GM12875 (cell line): ENCODE measurements around the gene SGIP1.
"Not testable (repeated sequence)": the region's sequence is repeated elsewhere in the genome, so short reads cannot be mapped to it uniquely, and the experiment has no call there.

Experiments
- H3K4me3 ChIP-seq: one replicate; pipeline ENCODE4 v1.5.1; 2011; ENCODE audit warnings: low read depth, low read length, control low read depth
- TF ChIP-seq, protein P1 (sequence below): IDR thresholded peaks from 2 replicates; pipeline ENCODE4 v1.5.1; 2011; ENCODE audit warnings: low read depth, mild to moderate bottlenecking, control low read depth, inconsistent platforms, low read length, moderate library complexity, borderline replicate concordance; ENCODE audit not compliant: insufficient read depth

The SGIP1 gene

DNA sequence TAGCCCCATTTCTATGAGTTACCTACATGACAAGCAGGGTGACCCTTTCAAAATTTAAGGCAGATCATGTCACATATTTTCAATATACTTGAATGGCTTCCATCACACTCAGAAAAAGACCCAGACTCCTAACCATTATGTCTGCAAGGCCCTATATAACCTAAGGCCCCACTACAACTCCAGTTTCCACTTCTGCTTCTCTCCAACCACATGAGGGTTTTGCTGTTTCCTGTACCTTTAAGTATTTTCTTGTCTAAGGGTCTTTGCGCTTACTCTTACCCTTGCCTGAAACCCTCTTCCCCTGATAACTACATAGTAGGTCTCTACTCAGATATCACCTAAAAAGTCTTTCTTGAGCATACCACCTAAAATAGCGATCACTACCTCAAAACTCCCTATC lies 46.1 kb downstream of the SGIP1 start:
- H3K4me3 ChIP-seq: no peak overlapping the region
- TF ChIP-seq, protein P1, sequence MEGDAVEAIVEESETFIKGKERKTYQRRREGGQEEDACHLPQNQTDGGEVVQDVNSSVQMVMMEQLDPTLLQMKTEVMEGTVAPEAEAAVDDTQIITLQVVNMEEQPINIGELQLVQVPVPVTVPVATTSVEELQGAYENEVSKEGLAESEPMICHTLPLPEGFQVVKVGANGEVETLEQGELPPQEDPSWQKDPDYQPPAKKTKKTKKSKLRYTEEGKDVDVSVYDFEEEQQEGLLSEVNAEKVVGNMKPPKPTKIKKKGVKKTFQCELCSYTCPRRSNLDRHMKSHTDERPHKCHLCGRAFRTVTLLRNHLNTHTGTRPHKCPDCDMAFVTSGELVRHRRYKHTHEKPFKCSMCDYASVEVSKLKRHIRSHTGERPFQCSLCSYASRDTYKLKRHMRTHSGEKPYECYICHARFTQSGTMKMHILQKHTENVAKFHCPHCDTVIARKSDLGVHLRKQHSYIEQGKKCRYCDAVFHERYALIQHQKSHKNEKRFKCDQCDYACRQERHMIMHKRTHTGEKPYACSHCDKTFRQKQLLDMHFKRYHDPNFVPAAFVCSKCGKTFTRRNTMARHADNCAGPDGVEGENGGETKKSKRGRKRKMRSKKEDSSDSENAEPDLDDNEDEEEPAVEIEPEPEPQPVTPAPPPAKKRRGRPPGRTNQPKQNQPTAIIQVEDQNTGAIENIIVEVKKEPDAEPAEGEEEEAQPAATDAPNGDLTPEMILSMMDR: no peak

DNA sequence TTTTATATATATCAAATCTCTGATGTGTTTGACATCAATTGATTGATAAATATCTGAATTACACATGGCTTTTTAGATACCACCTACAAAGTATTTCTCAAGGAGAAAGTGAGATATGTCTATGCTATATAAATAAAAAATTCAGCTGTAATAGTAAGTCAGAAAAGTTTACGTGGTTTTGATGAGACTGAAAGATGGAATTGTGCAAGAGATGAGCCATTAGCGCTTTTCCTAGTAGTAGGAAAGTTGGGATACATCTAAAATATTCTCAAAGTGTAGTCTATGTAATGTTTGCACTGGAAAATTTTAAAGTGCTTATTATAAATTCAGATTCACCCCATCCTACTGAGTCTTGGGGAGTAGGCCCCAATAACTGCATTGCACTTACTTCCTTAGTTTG lies 49.1 kb downstream of the SGIP1 start:
- TF ChIP-seq, protein P1: no peak
- no peak overlapping the region for H3K4me3 ChIP-seq

DNA sequence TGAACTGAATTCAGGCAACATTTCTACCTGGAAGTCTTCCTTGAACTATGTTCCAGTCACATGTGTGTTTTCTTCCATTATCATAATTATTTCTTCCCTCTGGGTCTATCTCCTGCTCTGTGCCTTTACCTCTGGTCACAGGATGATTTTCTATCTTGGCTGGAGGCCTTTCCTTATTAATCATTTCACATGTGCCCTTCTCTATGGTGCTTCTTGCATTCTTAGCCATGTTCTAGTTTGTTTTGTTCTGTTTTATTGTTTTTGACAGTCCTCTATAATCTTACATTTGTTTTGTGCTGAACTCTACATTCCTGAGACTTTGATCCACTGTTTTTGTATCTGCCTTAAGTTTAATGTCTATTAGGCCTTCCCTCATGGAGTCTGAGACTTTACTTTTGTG lies 51.0 kb downstream of the SGIP1 start:
- TF ChIP-seq, protein P1: no peak
- H3K4me3 ChIP-seq: no peak overlapping the region

DNA sequence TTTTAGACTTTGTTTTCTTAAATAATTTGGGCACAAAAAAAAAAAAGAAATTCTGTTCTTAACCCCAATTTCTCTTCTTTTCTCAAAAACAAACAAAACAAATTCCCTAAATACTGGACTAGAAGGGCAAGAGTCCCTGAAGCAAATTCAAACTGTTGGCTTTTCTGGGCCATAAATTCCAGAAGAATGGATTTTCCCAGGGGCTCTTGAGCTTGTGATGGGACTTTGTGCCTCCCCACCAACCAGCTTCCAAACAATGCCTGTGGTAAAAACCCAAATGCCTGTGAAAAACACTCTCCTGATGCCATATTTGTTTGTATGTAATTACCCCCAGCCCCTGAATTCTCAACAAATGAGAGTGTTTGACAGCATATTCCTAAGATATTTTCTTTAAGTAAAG lies 55.4 kb downstream of the SGIP1 start:
- TF ChIP-seq, protein P1: no peak
- no peak overlapping the region for H3K4me3 ChIP-seq

DNA sequence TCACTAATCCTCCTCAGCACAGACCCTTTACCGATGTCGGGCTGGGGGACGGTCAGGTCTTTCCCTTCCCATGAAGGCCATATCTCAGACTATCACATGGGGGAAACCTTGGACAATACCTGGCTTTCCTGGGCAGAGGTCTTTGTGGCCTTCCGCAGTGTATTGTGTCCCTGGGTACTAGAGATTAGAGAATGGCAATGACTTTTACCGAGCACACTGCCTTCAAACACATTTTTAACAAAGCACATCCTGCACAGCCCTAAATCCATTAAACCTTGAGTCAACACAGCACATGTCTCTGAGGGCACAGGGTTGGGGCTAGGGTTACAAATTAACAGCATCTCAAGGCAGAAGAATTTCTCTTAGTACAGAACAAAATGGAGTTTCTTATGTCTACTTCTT lies 58.2 kb downstream of the SGIP1 start:
- H3K4me3 ChIP-seq: not testable (repeated sequence)

DNA sequence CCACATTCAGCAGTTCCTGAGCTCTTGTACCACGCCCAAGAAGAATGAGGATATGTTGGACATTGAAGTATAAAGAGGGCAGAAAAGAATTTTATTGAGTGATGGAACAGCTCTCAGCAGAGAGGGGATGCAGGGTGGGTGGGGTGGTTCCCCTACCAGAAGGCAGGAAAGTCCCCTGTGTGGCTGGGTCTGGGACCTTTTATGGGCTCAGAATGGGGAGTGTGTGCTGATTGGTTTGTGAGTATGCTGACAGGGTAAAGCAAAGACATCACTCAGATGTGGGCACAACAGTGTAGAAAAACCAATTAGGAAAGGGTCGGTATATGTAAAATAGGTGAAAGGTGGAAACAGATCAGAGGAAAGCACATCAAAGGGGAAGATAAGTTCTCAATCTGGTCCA lies 62.2 kb downstream of the SGIP1 start:
- TF ChIP-seq, protein P1: no peak
- no peak overlapping the region for H3K4me3 ChIP-seq

DNA sequence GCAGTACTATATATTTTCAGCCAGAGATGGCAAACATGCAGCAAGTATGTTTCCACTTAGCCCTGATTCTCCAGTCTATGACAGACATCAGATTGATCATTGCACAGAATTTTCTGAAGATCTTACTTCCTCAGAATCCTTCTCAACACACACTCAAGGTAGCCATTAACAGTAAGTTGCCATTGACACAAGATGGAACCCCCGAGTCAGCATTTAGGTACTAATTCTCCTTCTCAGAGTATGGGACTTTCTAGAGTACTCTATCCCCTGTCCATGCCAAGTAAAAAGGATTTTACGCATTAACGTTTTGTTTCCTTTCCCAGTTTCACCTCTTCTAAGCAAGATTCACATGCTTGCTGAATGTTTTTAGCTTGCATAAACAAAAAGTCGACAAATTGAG lies 63.5 kb downstream of the SGIP1 start:
- TF ChIP-seq, protein P1: no peak

DNA sequence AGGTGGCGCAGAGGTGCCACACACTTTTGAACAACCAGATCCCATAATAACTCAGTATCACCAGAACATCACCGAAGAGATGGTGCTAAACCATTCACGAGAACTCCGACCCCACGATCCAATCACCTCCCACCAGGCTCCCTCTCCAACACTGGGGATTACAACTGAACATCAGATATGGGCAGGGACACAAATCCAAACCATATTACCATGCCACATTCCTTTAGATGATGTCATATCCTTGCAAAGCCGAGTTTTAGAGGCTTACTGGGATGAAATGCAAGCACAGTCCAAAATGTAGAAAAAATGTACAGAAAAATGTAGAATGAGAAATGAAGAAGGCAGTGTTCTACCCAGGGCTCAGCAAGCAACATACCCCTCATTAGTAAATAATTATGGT lies 64.7 kb downstream of the SGIP1 start:
- no peak overlapping the region for H3K4me3 ChIP-seq

More for the DNA sequence above, 63.5 kb downstream of the SGIP1 start:
- no peak overlapping the region for H3K4me3 ChIP-seq

More for the DNA sequence above, 64.7 kb downstream of the SGIP1 start:
- TF ChIP-seq, protein P1: no peak
